ENCODE data around the gene WRNIP1. TPM values are rescaled to one million over a fixed set of nuclear protein-coding genes. Genes with fewer than 3 reads are reported as not detected.

Gene WRNIP1
- total RNA-seq, 1 donor from 2014 or later = 46.5 TPM

GRCh38 chr6:2823104-2823850, 58.1 kb downstream of the WRNIP1 start:
- H3K9me3 Mint-ChIP-seq (ENCODE audit: unreplicated experiment) = peaks cover 2% of the 10 kb centered on the region
- no peaks in the 10 kb centered on the region for H3K4me1 Mint-ChIP-seq (ENCODE audit: low read depth, unreplicated experiment)
- TF ChIP-seq, protein P1, sequence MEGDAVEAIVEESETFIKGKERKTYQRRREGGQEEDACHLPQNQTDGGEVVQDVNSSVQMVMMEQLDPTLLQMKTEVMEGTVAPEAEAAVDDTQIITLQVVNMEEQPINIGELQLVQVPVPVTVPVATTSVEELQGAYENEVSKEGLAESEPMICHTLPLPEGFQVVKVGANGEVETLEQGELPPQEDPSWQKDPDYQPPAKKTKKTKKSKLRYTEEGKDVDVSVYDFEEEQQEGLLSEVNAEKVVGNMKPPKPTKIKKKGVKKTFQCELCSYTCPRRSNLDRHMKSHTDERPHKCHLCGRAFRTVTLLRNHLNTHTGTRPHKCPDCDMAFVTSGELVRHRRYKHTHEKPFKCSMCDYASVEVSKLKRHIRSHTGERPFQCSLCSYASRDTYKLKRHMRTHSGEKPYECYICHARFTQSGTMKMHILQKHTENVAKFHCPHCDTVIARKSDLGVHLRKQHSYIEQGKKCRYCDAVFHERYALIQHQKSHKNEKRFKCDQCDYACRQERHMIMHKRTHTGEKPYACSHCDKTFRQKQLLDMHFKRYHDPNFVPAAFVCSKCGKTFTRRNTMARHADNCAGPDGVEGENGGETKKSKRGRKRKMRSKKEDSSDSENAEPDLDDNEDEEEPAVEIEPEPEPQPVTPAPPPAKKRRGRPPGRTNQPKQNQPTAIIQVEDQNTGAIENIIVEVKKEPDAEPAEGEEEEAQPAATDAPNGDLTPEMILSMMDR (IDR thresholded peaks at IDR 0.05; ENCODE audit: partially characterized antibody, unreplicated experiment) = no peak
- no peaks in the 10 kb centered on the region for H3K27me3 Mint-ChIP-seq (ENCODE audit: unreplicated experiment)
- no peak overlapping the region for H3K27ac Mint-ChIP-seq (ENCODE audit: unreplicated experiment)
- no peaks in the 10 kb centered on the region for H3K36me3 Mint-ChIP-seq (ENCODE audit: unreplicated experiment)
- H3K4me3 Mint-ChIP-seq (ENCODE audit: unreplicated experiment) = no peak overlapping the region
- DNase-seq = no peak

- Mint-ChIP-seq H3K27ac (ENCODE audit: unreplicated experiment) (no peak overlapping the region), H3K9me3 (ENCODE audit: unreplicated experiment) (peaks cover 2% of the 10 kb centered on the region), H3K27me3 (ENCODE audit: unreplicated experiment) (no peaks in the 10 kb centered on the region), H3K4me3 (ENCODE audit: unreplicated experiment) (no peak overlapping the region), H3K36me3 (ENCODE audit: unreplicated experiment) (no peaks in the 10 kb centered on the region), H3K4me1 (ENCODE audit: low read depth, unreplicated experiment) (no peaks in the 10 kb centered on the region)
- TF ChIP-seq, protein P1 (IDR thresholded peaks at IDR 0.05; ENCODE audit: partially characterized antibody, unreplicated experiment) = no peak
- DNase-seq = no peak
Observed at GRCh38 chr6:2826131-2826530, 60.9 kb downstream of the WRNIP1 start.

DNA sequence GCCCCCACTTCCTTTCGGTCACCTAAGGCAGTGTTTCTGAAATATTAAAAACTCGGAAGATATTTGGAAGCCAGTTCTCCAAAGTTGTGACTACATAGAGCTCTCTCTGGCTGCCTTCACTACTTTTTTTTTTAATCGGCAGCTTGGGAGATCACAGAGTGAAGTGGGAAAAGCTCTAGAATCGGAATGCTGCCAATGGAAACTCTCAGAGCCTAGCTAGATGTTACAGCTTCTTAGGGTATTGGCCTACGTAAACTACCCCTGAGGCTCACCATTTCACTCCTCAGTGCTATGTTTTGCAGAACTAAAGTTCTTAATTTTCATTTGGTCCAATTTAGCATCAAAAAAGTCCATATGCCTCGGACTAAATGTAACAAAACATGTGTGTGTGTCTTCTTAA, 61.9 kb downstream of the WRNIP1 start:
- Mint-ChIP-seq H3K9me3 (ENCODE audit: unreplicated experiment) (peaks cover 2% of the 10 kb centered on the region), H3K36me3 (ENCODE audit: unreplicated experiment) (no peaks in the 10 kb centered on the region), H3K27ac (ENCODE audit: unreplicated experiment) (no peak overlapping the region), H3K4me1 (ENCODE audit: low read depth, unreplicated experiment) (no peaks in the 10 kb centered on the region), H3K4me3 (ENCODE audit: unreplicated experiment) (no peak overlapping the region), H3K27me3 (ENCODE audit: unreplicated experiment) (no peaks in the 10 kb centered on the region)
- TF ChIP-seq, protein P1 (IDR thresholded peaks at IDR 0.05; ENCODE audit: partially characterized antibody, unreplicated experiment) = no peak
- no peak for DNase-seq

GRCh38 chr6:2828629-2829028, 63.4 kb downstream of the WRNIP1 start:
- Mint-ChIP-seq H3K9me3 (ENCODE audit: unreplicated experiment) (peaks cover 2% of the 10 kb centered on the region), H3K4me3 (ENCODE audit: unreplicated experiment) (no peak overlapping the region), H3K36me3 (ENCODE audit: unreplicated experiment) (no peaks in the 10 kb centered on the region), H3K27ac (ENCODE audit: unreplicated experiment) (no peak overlapping the region), H3K27me3 (ENCODE audit: unreplicated experiment) (no peaks in the 10 kb centered on the region), H3K4me1 (ENCODE audit: low read depth, unreplicated experiment) (no peaks in the 10 kb centered on the region)
- TF ChIP-seq, protein P1 (IDR thresholded peaks at IDR 0.05; ENCODE audit: partially characterized antibody, unreplicated experiment) = no peak
- no peak for DNase-seq

- Mint-ChIP-seq H3K4me1 (ENCODE audit: low read depth, unreplicated experiment) (no peaks in the 10 kb centered on the region), H3K27ac (ENCODE audit: unreplicated experiment) (no peak overlapping the region), H3K9me3 (ENCODE audit: unreplicated experiment) (peaks cover 2% of the 10 kb centered on the region), H3K27me3 (ENCODE audit: unreplicated experiment) (no peaks in the 10 kb centered on the region), H3K36me3 (ENCODE audit: unreplicated experiment) (no peaks in the 10 kb centered on the region), H3K4me3 (ENCODE audit: unreplicated experiment) (no peak overlapping the region)
- TF ChIP-seq, protein P1 (IDR thresholded peaks at IDR 0.05; ENCODE audit: partially characterized antibody, unreplicated experiment) = no peak
- DNase-seq = no peak
Observed at GRCh38 chr6:2829253-2829652, 64.1 kb downstream of the WRNIP1 start.

Data from glutamatergic neuron (in vitro differentiated cells).